Activated CD8-positive, alpha-beta memory T cell treated with anti-CD3 and anti-CD28 coated beads, Interleukin-2, amount 50 U/mL, for 24 hours (primary cell): ENCODE data around the gene ATF7IP2.

Experiments
- DNase-seq: peaks from one replicate; pipeline ENCODE4 v3.0.0-alpha.2; 2020; ENCODE audit errors: extremely low read depth

ATF7IP2 gene

GRCh38 chr16:10511829-10512228, 126.0 kb downstream of the ATF7IP2 start:
- DNase-seq, result no peak

- peak; percentile 14 for DNase-seq
These were observed 128.7 kb downstream of the ATF7IP2 start for GRCh38 chr16:10514369-10515055.

- DNase-seq, result no peak
These were observed 132.0 kb downstream of the ATF7IP2 start for GRCh38 chr16:10517868-10518267.

GRCh38 chr16:10518479-10519041, 132.7 kb downstream of the ATF7IP2 start:
- DNase-seq, result no peak

- no peak for DNase-seq
These were observed 133.4 kb downstream of the ATF7IP2 start for GRCh38 chr16:10519297-10519696.

- DNase-seq, result no peak
These were observed 134.3 kb downstream of the ATF7IP2 start for GRCh38 chr16:10519929-10520868.

GRCh38 chr16:10520869-10521578, 135.2 kb downstream of the ATF7IP2 start:
- no peak for DNase-seq

- no peak for DNase-seq
These were observed 135.9 kb downstream of the ATF7IP2 start for GRCh38 chr16:10521681-10522274.

- DNase-seq, result no peak
These were observed 137.1 kb downstream of the ATF7IP2 start for GRCh38 chr16:10522966-10523365.

- DNase-seq, result no peak
These were observed 139.5 kb downstream of the ATF7IP2 start for GRCh38 chr16:10525214-10525825.

GRCh38 chr16:10526962-10527361, 141.1 kb downstream of the ATF7IP2 start:
- no peak for DNase-seq

GRCh38 chr16:10528635-10529034, 142.8 kb downstream of the ATF7IP2 start:
- no peak for DNase-seq

GRCh38 chr16:10529895-10530669, 144.2 kb downstream of the ATF7IP2 start:
- no peak for DNase-seq

- no peak for DNase-seq
These were observed 144.8 kb downstream of the ATF7IP2 start for GRCh38 chr16:10530685-10531084.

GRCh38 chr16:10531582-10531981, 145.7 kb downstream of the ATF7IP2 start:
- DNase-seq, result no peak
